Endothelial cell of umbilical vein (primary cell): Measurements from ENCODE around the gene PRAMEF12. TPM values are rescaled to one million over a fixed set of nuclear protein-coding genes. Genes with fewer than 3 reads are reported as not detected.

Source experiments
- BruUV-seq: library from RNA; stranded (reverse); fragments of 400-500 nt; replicated peaks from 2 replicates; lab custom pipeline; 2021; lab: Mats Ljungman, UMichigan
- CTCF ChIA-PET: fragments of 300-600, 350-600 bp; sonication (Branson Sonifier 250); formaldehyde crosslinking; loops from one replicate; lab custom pipeline; 2021; ENCODE audit warnings: antibody characterized with exemption, inconsistent platforms; lab: Charles Lee
- POLR2A ChIA-PET: fragments of 300-600, 350-600 bp; sonication (Branson Sonifier 250); formaldehyde crosslinking; loops from one replicate; lab custom pipeline; 2021; ENCODE audit warnings: antibody characterized with exemption, inconsistent platforms; lab: Charles Lee
- DNase-seq: peaks from one replicate; pipeline ENCODE4 v3.0.0-alpha.2; 2011; ENCODE audit warnings: low read depth, low spot score
- FAIRE-seq: peaks from 2 replicates; lab custom pipeline; 2011; peaks lifted over from hg19 to GRCh38; lab: Jason Lieb, UNC
- H2AFZ ChIP-seq: 2 replicates; pipeline ENCODE4 v1.6.0; 2012; ENCODE audit warnings: low read depth, low read length, control low read depth, inconsistent platforms
- H3K27ac ChIP-seq: 2 replicates; pipeline ENCODE4 v1.5.1; 2011; ENCODE audit warnings: low read depth, mild to moderate bottlenecking, control low read depth, low read length, moderate library complexity; ENCODE audit not compliant: insufficient read depth
- H3K27me3 ChIP-seq, 2 experiments: 2 replicates each; pipeline versions ENCODE4 v1.6.0 to v1.6.1; 2011; ENCODE audit warnings: low read length in 2 of 2, mixed read lengths in 1 of 2; ENCODE audit not compliant: control insufficient read depth in 2 of 2, insufficient read depth in 2 of 2
- H3K36me3 ChIP-seq, 2 experiments: 2 replicates in 1 of 2; 3 replicates in 1 of 2; pipeline ENCODE4 v1.5.1; 2011; ENCODE audit warnings: low read length in 2 of 2, mild to moderate bottlenecking in 1 of 2, moderate library complexity in 1 of 2; ENCODE audit not compliant: control insufficient read depth in 2 of 2, insufficient read depth in 2 of 2; ENCODE audit errors: extremely low read depth in 1 of 2
- H3K4me1 ChIP-seq: 3 replicates; pipeline ENCODE4 v1.5.1; 2011; ENCODE audit warnings: mild to moderate bottlenecking, low read length; ENCODE audit not compliant: control insufficient read depth, insufficient read depth; ENCODE audit errors: extremely low read depth
- H3K4me2 ChIP-seq: 2 replicates; pipeline ENCODE4 v1.6.1; 2011; ENCODE audit warnings: low read length, control low read depth, mixed read lengths; ENCODE audit not compliant: insufficient read depth
- H3K4me3 ChIP-seq, 3 experiments: fragments of 200-600 bp in 1 of 3; sonication (generic), shearing (Covaris generic) in 1 of 3; replicated peaks in 1 of 3; 2 replicates each; pipeline ENCODE4 v1.5.1; 2011 to 2016; ENCODE audit warnings: control low read depth in 3 of 3, low read length in 3 of 3, mild to moderate bottlenecking in 2 of 3, inconsistent platforms in 1 of 3, low read depth in 1 of 3, moderate library complexity in 1 of 3; ENCODE audit not compliant: insufficient read depth in 1 of 3
- H3K79me2 ChIP-seq: 2 replicates; pipeline ENCODE4 v1.6.0; 2012; ENCODE audit warnings: low read length, inconsistent platforms; ENCODE audit not compliant: control insufficient read depth, insufficient read depth
- H3K9ac ChIP-seq: replicated peaks from 2 replicates; pipeline ENCODE3; 2011; ENCODE audit warnings: low read length, control low read depth; ENCODE audit not compliant: insufficient read depth; ENCODE audit errors: extremely low read depth
- H3K9me1 ChIP-seq: replicated peaks from 3 replicates; pipeline ENCODE4 v1.6.0; 2011; ENCODE audit warnings: mild to moderate bottlenecking, low read length; ENCODE audit not compliant: control insufficient read depth, insufficient read depth; ENCODE audit errors: extremely low read depth
- H3K9me3 ChIP-seq: replicated peaks from 2 replicates; pipeline ENCODE4 v1.5.1; 2012; ENCODE audit warnings: low read length, inconsistent platforms; ENCODE audit not compliant: control insufficient read depth, insufficient read depth
- H4K20me1 ChIP-seq: replicated peaks from 2 replicates; pipeline ENCODE3; 2011; ENCODE audit warnings: mild to moderate bottlenecking, low read length; ENCODE audit not compliant: control insufficient read depth, insufficient read depth; ENCODE audit errors: extremely low read depth
- EZH2 ChIP-seq: IDR thresholded peaks from 2 replicates; pipeline ENCODE4 v1.6.1; 2012; ENCODE audit warnings: borderline replicate concordance, low read depth, mild to moderate bottlenecking, moderate library complexity, low read length, inconsistent platforms; ENCODE audit not compliant: severe bottlenecking
- FOS ChIP-seq: IDR thresholded peaks from 2 replicates; pipeline ENCODE4 v1.6.1; 2011; ENCODE audit warnings: mild to moderate bottlenecking, low read length, moderate library complexity, borderline replicate concordance; ENCODE audit not compliant: insufficient read depth
- GATA2 ChIP-seq: IDR thresholded peaks from 2 replicates; pipeline ENCODE4 v1.7.0; 2011; ENCODE audit warnings: low read depth, mild to moderate bottlenecking, moderate library complexity, mixed read lengths, low read length; ENCODE audit not compliant: insufficient read length, insufficient read depth
- JUN ChIP-seq: IDR thresholded peaks from 2 replicates; pipeline ENCODE4 v1.6.1; 2011; ENCODE audit warnings: borderline replicate concordance, low read depth; ENCODE audit not compliant: insufficient read length, insufficient read depth
- MYC ChIP-seq: IDR thresholded peaks from one replicate; pipeline ENCODE4 v1.6.1; 2011; ENCODE audit warnings: mild to moderate bottlenecking, low read depth, low read length
- POLR2A ChIP-seq: IDR thresholded peaks from 2 replicates; pipeline ENCODE4 v1.6.1; 2012; ENCODE audit warnings: low read depth, mild to moderate bottlenecking, control low read depth, low read length
- POLR2AphosphoS5 ChIP-seq: IDR thresholded peaks from 2 replicates; pipeline ENCODE4 v1.6.1; 2012; ENCODE audit warnings: low read depth, mild to moderate bottlenecking, control low read depth, low read length, moderate library complexity; ENCODE audit not compliant: insufficient read depth
- dilution Hi-C: fragments of 300-500 bp; cut with MboI; formaldehyde crosslinking; loops from one replicate; pipeline ENCODE4 v1.15.0; 2019; ENCODE audit warnings: low sequenced_read_pairs; ENCODE audit not compliant: extremely low pct_ligation_motif_present
- intact Hi-C: fragments of 100-400 bp; cut with micrococcal nuclease; formaldehyde crosslinking; loops from one replicate; pipeline ENCODE4 v1.10.0; 2022
- polyA plus RNA-seq, 4 experiments: library from polyadenylated mRNA; depleted of rRNA in 3 of 4; stranded (reverse) in 3 of 4; unstranded in 1 of 4; fragments of >200 nt; gene quantifications; 2 replicates each; pipeline versions ENCODE4 v1.2.1 to v1.2.3, GENCODE V29; 2011 to 2012; ENCODE audit warnings: missing spikeins in 1 of 4
- total RNA-seq: library from RNA; stranded (reverse); gene quantifications from 2 replicates; pipeline ENCODE4 v1.2.3, GENCODE V29; 2021
- TF ChIP-seq, protein P1 (sequence below): IDR thresholded peaks from 2 replicates; pipeline ENCODE4 v1.6.1; 2011; ENCODE audit not compliant: insufficient read depth, insufficient read length
- TF ChIP-seq, protein P2 (sequence below), 2 donors: IDR thresholded peaks; 1 replicate in 1 of 2; 2 replicates in 1 of 2; pipeline ENCODE4 v1.5.1; 2011; ENCODE audit warnings: low read length in 2 of 2, mild to moderate bottlenecking in 2 of 2, moderate library complexity in 2 of 2, control low read depth in 1 of 2, inconsistent platforms in 1 of 2, low read depth in 1 of 2; ENCODE audit not compliant: insufficient read depth in 1 of 2; ENCODE audit errors: extremely low read depth in 1 of 2

The PRAMEF12 gene
- total and polyA plus RNA-seq, 2 donors (not counting 3 experiments of a cell fraction or from before 2014, with no cell fraction given) = not detected

DNA sequence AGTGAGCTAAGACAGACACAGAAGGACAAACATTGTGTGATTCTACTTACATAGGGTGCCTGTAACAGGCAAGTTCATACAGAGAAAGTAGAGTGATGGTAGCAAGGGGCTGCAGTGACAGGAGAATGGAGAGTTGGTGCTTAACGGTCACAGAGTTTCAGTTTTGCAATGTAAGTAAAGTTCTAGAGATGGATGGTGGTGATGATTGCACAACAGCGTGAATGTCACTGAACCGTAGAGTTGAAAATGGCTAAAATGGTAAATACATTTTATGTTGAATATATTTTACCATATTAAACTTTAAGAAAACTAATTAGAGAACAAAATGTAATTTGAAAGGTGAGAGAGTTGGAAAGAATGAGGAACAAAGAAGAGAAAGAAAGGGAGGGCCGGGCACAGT, 18.8 kb upstream of the PRAMEF12 start:
- no peaks in the 10 kb centered on the region for H3K9me3 ChIP-seq
- intact Hi-C loops = no loop called here
- POLR2A ChIA-PET = no interaction called here
- dilution Hi-C loops = no loop called here
- CTCF ChIA-PET = no interaction called here
- no peak overlapping the region for H3K27ac ChIP-seq
- H3K36me3 ChIP-seq = no peaks in the 10 kb centered on the region
- no peaks in the 10 kb centered on the region for H3K79me2 ChIP-seq
- FAIRE-seq (no peak), DNase-seq (no peak)
- no TSS peak for BruUV-seq
- no peaks in the 10 kb centered on the region for H4K20me1 ChIP-seq
- H3K4me1 ChIP-seq = no peaks in the 10 kb centered on the region
- no peak overlapping the region for H3K4me2 ChIP-seq
- H3K9ac ChIP-seq = no peak overlapping the region
- TF ChIP-seq MYC (no peak), GATA2 (no peak), FOS (no peak), JUN (no peak), EZH2 (no peak), POLR2A (no peak), POLR2AphosphoS5 (no peak)
- TF ChIP-seq, protein P1, sequence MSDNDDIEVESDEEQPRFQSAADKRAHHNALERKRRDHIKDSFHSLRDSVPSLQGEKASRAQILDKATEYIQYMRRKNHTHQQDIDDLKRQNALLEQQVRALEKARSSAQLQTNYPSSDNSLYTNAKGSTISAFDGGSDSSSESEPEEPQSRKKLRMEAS = no peak
- TF ChIP-seq, protein P2, sequence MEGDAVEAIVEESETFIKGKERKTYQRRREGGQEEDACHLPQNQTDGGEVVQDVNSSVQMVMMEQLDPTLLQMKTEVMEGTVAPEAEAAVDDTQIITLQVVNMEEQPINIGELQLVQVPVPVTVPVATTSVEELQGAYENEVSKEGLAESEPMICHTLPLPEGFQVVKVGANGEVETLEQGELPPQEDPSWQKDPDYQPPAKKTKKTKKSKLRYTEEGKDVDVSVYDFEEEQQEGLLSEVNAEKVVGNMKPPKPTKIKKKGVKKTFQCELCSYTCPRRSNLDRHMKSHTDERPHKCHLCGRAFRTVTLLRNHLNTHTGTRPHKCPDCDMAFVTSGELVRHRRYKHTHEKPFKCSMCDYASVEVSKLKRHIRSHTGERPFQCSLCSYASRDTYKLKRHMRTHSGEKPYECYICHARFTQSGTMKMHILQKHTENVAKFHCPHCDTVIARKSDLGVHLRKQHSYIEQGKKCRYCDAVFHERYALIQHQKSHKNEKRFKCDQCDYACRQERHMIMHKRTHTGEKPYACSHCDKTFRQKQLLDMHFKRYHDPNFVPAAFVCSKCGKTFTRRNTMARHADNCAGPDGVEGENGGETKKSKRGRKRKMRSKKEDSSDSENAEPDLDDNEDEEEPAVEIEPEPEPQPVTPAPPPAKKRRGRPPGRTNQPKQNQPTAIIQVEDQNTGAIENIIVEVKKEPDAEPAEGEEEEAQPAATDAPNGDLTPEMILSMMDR (IDR thresholded peaks at IDR 0.05; ENCODE audit: extremely low read depth in 1 of 2, insufficient read depth in 1 of 2, low read depth in 1 of 2, low read length in 2 of 2) = no peak
- H3K27me3 ChIP-seq = no peaks in the 10 kb centered on the region
- no peak overlapping the region for H3K4me3 ChIP-seq
- no peak overlapping the region for H2AFZ ChIP-seq
- no peaks in the 10 kb centered on the region for H3K9me1 ChIP-seq
